ENCODE measurements around the gene ABITRAM. TPM values are rescaled to one million over a fixed set of nuclear protein-coding genes. Genes with fewer than 3 reads are reported as not detected.

ABITRAM gene
- total RNA-seq, 1 donor = 16.3 TPM

DNA sequence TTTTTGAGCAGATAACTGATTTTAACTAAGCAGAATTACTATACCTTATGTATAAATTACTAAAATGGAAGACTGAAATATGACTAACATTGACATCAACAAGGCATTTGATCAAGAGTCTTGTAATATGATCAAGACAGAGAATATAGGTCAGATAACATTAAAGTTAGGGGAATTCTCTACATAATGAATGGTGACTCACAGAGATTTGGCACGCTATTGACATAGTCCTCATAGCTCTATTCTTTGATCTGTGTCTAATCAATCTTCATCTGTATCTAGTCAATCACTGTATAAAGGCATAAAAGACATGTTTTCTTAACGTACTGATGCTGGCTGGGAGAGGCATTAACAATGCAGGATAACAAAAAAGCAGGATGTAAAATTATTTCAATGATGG lies 17.4 kb downstream of the ABITRAM start:
- TF ChIP-seq, protein P1, sequence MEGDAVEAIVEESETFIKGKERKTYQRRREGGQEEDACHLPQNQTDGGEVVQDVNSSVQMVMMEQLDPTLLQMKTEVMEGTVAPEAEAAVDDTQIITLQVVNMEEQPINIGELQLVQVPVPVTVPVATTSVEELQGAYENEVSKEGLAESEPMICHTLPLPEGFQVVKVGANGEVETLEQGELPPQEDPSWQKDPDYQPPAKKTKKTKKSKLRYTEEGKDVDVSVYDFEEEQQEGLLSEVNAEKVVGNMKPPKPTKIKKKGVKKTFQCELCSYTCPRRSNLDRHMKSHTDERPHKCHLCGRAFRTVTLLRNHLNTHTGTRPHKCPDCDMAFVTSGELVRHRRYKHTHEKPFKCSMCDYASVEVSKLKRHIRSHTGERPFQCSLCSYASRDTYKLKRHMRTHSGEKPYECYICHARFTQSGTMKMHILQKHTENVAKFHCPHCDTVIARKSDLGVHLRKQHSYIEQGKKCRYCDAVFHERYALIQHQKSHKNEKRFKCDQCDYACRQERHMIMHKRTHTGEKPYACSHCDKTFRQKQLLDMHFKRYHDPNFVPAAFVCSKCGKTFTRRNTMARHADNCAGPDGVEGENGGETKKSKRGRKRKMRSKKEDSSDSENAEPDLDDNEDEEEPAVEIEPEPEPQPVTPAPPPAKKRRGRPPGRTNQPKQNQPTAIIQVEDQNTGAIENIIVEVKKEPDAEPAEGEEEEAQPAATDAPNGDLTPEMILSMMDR (IDR thresholded peaks at IDR 0.05; ENCODE audit: insufficient read depth, low read length) = no peak
- H3K4me3 ChIP-seq (ENCODE audit: low read depth, low read length) = no peak overlapping the region
- DNase-seq (ENCODE audit: low read depth) = no peak

DNA sequence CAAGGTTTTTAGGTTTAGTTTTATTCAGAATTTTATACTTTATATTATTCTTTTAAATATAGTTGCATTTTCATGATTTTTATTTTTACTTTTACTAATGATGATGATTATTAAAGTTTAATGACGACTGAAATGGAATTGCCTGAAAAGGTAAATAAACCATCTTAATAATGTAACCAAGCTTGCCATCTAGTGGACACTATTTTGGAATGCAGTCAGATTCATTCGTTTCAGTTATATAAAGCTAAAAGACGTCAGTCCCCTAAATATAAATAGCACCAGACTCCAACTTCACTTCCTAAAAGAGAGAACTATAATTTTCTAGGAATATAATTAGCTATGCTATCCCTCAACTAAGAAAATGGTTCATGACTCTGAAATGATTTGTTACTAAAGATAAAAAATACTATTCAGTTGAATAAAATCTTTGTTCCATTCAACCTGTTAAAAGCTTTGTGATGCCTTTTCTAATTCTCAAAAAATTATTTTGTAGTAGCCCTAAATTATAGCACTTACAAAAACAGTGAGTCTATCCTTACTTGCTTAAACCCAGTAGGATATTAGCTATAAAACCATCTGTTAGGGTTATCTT lies 19.9 kb downstream of the ABITRAM start:
- peak; percentile 82 for DNase-seq (ENCODE audit: low read depth)
- no peak overlapping the region for H3K4me3 ChIP-seq (ENCODE audit: low read depth, low read length)
- TF ChIP-seq, protein P1 (IDR thresholded peaks at IDR 0.05; ENCODE audit: insufficient read depth, low read length) = peak; percentile 68

DNA sequence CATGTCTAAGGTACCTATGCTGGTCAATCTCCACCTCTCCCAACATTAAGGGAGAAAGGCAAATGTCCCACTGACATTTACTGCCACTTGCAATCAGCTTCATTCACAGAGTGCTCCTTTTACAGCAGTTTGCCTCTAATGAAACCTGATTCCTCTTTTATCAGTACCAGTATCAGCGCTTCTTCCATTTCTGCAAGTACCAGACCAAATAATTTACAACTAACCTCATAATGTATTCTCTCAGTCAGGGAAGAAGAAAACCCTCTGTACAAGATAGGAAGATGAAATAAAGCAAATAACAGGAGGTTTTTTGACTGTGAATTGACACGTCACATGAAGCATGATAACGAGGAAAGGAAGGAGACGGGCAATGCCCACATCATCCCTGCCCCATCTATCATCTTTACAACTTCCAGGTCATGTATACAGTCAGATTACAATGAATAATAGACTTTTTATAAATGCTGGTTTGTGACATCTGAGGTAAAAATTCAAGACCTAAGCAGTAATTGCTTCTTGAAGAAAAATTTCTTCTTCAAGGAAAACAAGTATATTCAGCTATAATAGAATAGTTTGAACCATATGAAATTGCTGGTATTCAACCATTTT lies 21.9 kb downstream of the ABITRAM start:
- TF ChIP-seq, protein P1 (IDR thresholded peaks at IDR 0.05; ENCODE audit: insufficient read depth, low read length) = no peak
- no peak overlapping the region for H3K4me3 ChIP-seq (ENCODE audit: low read depth, low read length)
- no peak for DNase-seq (ENCODE audit: low read depth)

DNA sequence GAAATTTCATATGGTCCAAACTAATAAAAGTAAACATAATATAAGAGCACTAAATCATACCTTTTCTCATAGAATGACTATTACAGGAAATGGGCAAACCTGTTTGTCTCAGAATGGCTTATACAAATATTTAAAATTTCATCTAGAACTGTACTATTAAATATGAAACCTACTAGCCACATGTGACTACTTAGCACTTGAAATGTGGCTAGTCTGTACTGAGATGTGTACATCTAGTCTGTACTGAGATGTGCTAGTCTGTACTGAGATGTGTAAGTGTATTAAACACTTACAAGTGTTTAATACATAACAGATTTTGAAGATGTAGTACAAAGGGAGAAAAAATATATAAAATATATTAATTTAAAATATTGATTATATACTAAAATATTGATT lies 22.4 kb downstream of the ABITRAM start:
- TF ChIP-seq, protein P1 (IDR thresholded peaks at IDR 0.05; ENCODE audit: insufficient read depth, low read length) = no peak

DNA sequence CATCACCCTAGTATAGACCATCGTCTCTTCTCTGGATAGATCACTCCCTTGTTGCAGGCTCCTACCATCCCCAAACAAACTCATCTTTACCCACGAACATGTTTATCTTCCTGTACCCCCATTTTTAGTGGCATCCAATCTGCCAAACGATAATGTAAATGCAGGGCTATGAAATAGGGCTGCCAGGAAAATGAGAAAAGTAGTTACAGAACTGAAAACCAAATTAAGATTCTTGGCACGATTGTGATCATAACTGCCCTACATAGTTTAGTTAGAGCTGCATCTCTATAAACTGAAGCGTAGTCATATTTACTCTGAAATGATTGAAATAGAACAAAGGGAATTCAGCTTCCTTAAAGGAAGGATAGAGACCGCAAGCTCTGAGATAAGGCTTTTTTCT lies 26.1 kb downstream of the ABITRAM start:
- DNase-seq (ENCODE audit: low read depth) = no peak
- no peak overlapping the region for H3K4me3 ChIP-seq (ENCODE audit: low read depth, low read length)
- TF ChIP-seq, protein P1 (IDR thresholded peaks at IDR 0.05; ENCODE audit: insufficient read depth, low read length) = no peak

More for the DNA sequence above, 22.4 kb downstream of the ABITRAM start:
- no peak overlapping the region for H3K4me3 ChIP-seq (ENCODE audit: low read depth, low read length)
- DNase-seq (ENCODE audit: low read depth) = no peak

DNA sequence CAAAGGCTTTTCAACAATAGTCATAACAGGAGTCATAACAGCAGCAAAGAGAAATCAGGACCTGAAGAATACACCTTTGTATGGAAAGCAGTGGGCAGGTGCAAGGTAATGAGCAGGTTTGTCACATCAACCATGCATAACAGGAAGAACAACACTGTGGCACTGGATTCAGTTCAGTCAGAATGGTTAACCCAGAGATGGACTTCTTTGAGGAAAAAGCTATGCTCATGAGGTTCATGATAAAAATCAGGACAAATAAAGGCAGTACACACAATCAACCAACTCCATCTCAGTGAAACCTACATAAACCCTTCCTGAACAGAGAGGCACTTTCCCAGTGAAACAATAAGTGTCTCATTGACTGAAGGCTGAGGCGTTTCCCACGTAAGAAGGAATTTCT lies 27.0 kb downstream of the ABITRAM start:
- no peak overlapping the region for H3K4me3 ChIP-seq (ENCODE audit: low read depth, low read length)

More for the DNA sequence above, 27.0 kb downstream of the ABITRAM start:
- DNase-seq (ENCODE audit: low read depth) = no peak
- TF ChIP-seq, protein P1 (IDR thresholded peaks at IDR 0.05; ENCODE audit: insufficient read depth, low read length) = no peak
